ENCODE measurements around the gene SRPK2.

DNA sequence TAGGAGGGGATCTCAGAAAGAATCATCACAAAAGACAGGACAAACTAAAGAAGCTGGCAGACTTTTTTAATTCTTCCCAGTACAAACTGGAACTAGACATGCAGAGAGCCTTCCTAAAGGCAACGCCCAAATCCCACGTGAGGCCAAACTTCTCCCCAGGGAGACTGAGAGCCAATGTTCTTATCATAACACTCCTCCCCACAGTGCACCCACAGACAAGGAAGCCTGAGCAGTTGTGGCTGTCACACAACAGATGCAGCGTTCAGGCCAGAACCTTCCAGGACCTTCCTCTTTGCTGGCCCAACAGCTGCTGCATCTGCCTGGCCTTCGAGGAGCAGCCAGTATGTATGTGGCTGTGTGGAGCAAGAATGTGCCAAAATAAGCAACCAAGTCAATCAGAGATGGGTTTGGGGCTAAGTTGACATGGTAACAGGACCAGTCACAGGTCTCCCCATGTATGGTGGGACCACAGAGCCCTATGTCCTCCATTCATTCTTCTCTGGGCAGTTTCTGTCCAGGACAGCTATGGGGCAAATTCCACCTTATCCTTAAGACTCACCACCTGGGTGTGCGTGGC lies 34.9 kb downstream of the SRPK2 start:
- TF ChIP-seq, protein P1, sequence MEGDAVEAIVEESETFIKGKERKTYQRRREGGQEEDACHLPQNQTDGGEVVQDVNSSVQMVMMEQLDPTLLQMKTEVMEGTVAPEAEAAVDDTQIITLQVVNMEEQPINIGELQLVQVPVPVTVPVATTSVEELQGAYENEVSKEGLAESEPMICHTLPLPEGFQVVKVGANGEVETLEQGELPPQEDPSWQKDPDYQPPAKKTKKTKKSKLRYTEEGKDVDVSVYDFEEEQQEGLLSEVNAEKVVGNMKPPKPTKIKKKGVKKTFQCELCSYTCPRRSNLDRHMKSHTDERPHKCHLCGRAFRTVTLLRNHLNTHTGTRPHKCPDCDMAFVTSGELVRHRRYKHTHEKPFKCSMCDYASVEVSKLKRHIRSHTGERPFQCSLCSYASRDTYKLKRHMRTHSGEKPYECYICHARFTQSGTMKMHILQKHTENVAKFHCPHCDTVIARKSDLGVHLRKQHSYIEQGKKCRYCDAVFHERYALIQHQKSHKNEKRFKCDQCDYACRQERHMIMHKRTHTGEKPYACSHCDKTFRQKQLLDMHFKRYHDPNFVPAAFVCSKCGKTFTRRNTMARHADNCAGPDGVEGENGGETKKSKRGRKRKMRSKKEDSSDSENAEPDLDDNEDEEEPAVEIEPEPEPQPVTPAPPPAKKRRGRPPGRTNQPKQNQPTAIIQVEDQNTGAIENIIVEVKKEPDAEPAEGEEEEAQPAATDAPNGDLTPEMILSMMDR (IDR thresholded peaks at IDR 0.05): no peak
- TF ChIP-seq EP300 (IDR thresholded peaks at IDR 0.05): no peak
